Stimulated activated CD4-positive, alpha-beta T cell treated with anti-CD3 and anti-CD28 coated beads, Interleukin-4, amount 100 ng/mL, for 4 hours (primary cell): ENCODE measurements around the gene ADH1C.
"Not testable (repeated sequence)": the region's sequence is repeated elsewhere in the genome, so short reads cannot be mapped to it uniquely, and the experiment has no call there.

Experiments used
- DNase-seq, 2 experiments: peaks; one replicate each; pipeline ENCODE4 v3.0.0-alpha.2; 2020

Gene ADH1C

DNA sequence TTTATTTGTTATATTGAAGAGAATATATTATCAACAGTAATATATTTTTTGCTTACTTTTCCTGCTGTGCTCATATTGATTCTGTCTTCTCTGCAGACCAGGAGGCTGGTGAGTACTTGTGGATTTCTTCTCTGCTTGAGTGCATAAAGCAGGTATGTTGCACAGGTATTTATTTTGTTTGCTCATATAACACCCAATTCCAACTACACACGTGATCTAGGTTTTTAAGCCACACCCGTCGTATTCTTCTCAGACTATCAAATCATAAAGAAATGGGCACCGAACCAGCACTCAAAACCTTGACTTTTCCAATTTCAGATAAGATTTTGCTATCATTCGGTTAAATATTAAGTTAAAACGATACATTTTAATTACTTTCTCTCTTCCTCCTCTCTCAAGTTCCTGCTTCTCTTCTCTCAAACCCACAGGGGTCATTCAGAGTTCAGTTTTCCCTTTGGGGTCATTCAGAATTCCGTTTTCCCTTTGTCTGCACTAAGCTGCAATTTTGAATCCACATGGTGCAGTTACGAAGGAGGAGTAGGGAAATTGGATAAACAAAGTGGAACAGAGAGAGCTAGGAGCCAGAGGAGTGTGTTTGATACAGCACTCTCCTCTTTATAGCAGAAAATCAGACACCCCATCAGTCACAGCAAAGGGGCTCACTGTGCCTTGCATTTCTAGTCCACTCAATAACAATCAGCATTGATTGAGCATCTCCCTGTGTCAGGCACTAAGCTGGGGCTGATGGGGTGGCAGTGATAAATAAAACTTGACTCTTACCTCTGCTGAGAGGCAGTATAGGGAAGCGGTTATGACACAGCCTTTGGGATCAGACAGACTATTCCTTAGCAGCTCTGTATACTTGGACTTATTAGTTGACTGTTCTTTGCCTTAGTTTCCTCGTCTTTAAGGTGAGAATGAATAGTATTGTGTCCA is at the start of gene ADH1C:
ADH1C (minus strand) TSS at position 145 of the 936 bp plus-strand sequence; CDS start at position 74, 71 bp downstream.
- no peak for DNase-seq

DNA sequence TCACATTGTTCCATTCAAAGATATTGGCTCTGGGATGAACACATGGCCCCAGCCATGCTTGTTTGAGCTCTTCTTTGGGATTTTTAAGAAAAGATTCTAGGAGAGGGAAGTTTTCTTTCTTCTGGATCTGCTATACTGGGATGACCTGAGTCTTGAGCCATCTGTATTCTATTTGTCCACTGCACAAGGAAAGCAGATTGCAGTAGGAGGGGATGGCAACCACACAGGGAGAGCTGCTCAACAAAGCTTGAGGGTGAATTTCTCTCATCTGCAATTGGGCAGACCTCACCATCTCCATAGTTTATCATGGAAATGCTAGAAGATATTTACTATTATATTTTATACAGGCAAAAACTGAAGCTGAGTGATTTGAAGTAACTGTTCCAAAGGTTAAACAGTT is 48.3 kb upstream of the ADH1C start:
- no peak for DNase-seq

DNA sequence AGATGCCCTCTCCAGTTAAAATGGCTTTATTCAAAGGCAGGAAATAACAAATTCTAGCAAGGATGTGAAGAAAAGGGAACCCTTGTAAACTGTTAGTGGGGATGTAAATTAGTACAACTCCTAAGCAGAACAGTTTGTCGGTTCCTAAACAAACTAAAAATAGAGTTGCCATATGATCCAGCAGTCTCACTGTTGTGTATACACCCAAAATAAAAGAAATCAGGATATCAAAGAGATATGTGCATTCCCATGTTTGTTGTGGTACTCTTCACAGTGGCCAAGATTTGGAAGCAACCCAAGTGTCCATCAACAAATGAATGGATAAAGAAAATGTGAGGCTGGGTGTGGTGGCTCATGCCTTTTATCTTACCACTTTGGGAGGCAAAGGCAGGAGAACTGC is 46.5 kb upstream of the ADH1C start:
- no peak for DNase-seq

DNA sequence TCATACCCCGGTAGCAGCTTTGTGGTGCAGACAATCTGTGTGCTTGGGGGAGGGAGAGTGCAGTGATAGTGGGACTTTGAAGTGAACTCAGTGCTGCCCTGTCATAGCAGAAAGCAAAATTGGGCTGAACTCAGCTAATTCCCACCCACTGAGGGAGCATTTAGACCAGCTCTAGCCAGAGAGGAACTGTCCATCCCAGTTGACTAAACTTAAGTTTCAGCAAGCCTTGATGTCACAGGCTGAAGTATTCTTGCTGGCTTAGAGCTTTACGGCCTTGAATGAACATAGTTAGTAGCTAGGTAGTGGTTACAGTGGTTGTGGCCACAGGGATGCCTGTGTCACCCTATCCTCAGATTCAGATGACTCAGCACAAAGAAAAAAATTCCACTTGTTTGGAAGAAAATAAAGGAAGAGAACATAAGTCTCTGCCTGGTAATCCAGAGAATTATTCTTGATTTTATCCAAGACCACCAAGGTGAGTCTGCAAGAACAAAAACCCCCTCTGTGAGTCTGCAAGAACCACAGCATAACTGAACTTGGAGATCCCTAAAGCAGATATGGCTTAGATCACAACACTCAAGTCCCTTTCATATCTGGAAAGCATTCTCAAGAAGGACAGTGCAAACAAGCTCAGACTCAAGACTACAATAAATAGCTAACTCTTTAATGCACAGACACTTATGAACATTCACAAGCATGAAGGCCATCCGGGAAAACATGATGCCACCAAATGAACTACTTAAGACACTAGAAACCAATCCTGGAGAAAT is 43.2 kb upstream of the ADH1C start:
- DNase-seq, result no peak

DNA sequence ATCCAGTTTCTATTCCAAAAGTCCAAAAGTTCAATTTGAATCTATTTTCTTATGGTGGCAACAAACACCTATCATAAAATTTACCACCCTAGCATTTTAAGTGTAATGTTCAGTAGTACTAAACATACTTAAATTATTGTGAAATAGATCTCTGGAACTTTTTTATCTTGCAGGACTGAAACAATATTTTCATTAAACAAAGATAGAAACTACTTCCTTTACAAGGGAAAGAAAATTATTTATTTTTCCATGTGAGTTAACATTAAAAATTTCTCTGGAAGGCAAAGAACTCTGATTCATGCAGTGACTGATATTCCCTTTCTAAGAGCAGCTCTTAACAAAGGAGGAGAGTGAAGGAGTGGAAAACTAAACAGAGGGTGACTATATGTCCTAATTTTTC is 42.4 kb upstream of the ADH1C start:
- no peak for DNase-seq

DNA sequence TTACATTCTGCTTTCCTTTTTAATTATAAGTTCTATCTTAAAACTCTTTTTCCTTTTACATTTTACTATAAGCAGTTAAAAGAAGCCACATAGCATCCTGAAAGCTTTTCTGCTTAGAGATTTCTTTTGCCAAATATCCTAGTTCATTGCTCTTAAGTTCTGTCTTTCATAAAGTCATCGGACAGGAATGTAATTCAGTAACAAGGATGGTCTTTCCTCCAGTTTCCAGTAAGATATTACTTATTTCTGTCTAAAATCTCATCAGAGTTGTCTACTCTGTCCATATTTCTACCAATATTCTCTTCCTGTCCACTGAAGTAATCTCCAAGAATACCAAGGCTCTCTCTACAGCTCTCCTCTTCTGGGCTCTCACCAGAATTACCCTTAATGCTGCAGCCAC is 37.5 kb upstream of the ADH1C start:
- DNase-seq, result no peak

DNA sequence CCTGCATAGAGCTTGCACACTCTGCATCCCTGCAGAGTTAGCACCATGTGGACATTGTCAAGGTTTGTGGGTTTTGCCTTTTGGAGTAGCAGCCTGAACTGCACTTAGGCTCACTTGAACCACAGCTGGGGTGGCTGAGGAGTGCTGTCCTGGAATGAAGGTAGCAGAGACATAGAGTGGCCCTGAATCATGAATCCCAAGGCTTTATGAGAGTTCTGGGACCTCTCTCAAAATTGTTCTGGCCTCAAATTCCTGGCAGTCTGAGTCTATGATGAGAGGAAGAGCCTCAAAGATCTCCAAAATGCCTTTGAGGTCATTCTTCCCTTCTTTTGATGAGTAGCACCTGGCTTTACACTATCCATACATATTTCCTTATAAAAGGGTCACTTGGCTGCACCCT is 37.1 kb upstream of the ADH1C start:
- DNase-seq, result no peak

DNA sequence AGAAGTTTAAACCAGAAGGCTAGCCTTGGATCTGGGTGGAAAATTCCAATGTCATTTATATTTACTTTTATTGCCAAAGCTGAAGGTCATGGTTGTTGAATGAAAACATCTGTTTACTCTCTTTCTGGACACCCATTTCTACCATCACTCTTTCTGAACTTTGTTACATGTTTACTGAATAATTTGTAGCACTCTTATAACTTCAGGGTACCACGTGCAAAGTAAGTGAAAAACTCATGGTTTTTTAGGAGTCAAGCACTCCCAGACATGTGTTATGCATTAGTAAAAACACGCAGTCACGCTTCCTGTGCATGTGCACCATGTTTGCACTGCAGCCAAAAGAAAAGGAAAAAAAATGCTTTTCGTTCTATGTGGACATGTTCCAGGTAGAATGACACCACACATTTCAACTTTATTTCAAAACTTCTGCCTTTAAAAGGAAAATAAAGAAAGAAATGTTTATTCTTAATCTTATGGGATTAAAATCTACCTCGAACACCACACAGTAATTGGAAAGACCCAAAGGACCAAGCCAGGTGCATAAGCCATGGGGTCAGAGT is 31.4 kb upstream of the ADH1C start:
- no peak for DNase-seq

DNA sequence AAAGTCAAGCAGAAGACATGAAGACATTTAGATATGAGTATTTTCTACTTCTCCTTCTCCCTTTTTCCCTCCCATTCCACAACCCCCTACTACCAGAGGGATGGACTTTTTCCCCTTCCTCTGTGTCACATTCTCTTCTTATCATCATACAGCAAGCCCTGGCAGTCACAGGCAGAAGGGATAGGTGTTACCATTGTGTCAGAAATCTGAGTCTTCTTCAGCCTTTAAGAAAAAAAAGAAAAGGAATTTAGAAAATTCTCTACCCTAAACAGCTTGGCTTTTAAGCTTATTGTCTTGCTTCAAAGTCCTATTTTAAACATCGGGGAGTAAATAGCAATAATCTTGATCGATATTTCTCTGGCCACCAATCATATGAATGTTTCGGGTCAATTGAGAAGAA is 30.9 kb upstream of the ADH1C start:
- no peak for DNase-seq

DNA sequence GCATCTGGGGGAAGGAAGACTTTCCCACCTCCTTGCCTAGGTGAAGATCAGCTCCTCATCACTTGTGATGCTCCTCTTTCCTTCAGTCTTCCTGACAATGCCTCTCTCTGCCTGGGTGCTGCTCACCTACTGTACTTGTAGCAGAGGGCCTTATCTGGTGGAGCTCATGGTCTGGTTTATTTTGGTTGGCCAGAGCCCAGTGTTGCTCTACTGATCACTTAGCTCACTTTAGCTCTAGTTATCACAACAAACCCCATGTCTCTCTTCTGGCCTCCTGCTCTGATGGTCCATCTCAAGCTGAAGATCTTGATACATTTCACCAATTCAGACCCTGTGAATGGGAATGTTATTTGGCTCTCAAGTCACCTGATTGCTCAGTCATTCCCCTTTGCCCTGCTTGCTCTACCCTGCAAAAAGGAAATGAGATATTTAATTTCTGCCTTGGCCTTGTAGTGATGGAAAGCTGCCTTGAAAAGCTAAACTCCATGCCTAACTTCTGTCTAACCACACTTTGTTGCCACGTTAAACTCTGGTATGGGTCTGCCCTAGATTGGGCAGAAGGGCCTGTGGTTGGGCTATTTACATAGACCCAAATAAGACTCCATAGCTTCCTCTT is 30.3 kb upstream of the ADH1C start:
- no peak for DNase-seq

DNA sequence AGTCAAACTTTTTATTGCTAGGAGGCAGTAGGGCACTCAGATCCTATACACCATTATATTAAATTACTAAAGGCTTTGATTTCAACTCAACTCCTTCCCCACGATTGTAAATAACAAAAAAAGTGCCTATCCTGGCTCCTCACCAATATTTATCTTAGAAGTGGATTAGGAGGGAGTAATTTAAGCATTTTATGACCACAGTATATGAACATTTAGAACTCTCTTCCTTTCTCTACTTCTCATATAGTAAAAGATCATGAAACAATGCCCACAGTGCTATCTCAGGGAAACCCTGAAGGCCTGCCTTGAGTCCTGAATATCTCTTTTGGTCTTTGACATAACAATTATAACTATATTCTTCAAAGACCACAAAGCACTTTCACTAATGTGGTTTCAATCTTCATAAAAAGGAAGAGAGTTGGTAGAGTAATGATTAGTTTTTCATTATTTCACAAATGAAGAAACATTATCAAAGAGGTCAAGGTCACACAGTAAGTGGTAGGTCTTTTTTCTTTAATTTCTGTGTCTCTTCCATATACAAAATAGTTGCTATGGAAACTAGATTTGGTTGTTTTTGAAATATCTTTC is 29.1 kb upstream of the ADH1C start:
- no peak for DNase-seq

DNA sequence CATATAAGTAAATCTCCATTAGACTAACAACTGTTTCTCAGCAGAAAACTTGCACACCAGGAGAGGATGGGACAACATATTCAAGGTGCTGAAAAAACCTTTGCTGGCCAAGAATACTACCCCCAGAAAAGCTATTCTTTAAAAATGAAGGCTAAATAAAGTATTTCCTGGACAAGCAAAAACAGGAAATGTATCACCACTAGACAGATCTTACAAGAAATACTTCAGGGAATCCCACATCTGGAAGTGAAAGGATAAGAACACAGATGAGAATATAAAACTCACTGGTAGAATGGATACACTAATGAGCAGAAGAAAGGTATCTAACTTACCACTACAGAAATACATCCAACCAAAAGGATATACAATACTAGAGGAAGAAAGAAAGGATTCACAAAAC is 27.0 kb upstream of the ADH1C start:
- no peak for DNase-seq

DNA sequence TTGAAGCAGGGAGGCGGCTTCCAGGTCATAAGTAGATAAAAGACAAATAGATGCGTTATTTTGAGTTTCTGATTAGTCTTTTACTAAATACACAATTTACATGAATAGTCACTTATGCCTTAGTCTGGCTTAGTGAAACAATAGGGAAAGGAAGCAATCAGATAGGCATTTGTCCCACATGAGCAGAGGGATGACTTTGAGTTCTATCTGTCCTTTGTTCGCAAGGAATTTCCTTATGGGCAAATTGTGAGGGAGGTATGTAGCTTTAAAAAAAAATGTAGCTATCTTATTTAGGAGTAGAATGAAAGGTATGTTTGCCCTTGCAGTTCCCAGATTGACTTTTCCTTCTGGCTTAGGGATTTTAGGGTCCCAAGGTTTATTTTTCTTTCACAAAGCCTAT is 26.3 kb upstream of the ADH1C start:
- no peak for DNase-seq

DNA sequence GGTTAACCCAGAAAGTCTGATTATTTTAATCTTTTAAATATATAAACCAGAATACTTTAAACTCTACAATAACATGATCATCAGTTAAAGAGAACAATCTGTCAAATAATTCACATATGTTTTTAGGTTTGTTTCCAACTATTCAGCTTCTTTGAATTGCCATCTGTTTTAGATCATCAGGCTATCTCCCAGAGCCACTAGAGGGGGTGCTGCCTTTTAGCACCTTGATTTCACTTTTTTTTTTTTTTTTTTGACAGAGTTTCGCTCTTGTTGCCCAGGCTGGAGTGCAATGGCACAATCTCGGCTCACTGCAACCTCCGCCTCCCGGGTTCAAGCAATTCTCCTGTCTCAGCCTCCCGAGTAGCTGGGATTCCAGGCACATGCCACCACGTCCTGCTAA is 24.8 kb upstream of the ADH1C start:
- DNase-seq, result not testable (repeated sequence)

DNA sequence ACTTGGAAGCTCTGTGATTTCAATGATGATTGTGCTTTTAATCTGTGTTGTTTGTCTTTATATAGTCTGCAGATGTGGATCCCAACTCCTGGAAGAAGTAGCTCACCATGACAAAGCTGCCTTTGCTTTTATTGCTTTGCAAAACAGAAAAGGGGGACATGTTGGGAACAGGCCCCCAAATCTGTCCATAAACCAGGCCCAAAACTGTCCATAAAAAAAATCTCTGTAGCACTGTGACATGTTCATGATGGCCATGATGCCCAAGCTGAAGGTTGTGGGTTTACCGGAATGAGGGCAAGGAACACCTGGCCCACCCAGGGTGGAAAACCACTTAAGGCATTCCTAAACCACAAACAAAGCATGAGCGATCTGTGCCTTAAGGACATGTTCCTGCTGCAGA is 19.9 kb upstream of the ADH1C start:
- not testable (repeated sequence) for DNase-seq

DNA sequence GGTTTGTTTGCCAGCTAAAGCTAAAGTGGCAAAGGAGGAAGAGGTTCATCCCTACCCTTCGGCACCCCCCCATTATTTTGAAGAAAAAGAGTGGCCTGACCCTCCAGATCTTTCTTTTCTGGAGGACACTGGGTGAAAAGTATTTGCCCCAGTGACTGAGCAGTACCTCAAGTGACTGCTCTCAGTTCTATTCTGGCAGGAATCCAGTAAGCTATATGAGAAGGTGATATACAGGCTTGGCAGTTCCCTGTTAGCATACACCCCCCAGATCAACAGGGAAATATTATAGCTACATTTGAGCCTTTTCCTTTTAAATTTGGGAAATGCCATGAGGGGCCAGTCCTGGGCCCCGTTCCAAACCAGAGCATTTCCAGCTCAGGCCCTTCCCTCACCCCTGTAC is 15.3 kb upstream of the ADH1C start:
- DNase-seq, result not testable (repeated sequence)

DNA sequence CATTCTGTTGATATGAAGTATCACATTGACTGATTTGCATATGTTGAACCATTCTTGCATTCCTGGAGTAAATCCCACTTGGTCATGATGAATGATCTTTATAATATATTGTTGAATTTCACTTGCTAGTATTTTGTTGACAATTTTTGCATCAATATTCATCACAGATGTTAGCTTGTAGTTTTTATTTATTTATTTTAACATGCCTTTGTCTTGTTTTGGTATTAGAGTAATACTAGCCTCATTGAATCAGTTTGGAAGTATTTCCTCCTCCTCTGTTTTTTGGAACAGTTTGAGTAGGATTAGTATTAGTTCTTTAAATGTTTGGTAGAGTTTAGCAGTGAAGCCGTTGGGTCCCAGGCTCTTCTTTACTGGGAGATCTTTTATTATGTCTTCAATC is 13.9 kb upstream of the ADH1C start:
- no peak for DNase-seq

DNA sequence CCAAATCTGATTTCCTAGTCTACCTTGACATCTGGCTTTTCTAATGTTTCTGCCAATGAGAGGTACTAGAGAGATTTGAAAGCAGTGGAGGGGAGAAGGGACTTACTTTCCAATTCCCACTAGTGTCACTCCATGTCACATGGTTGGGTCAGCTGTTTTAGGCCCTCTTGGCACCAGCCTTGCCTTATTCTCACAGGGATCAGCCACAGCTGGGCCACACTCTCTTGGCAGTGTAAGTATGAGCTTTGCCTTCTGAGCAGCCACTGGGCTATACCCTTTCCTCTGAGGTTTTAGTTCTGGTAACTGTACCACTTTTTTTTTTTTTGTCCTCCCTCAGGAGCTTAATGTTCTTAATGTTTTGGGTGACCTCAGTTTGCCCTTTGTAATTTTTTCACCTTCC is 10.2 kb upstream of the ADH1C start:
- no peak for DNase-seq

DNA sequence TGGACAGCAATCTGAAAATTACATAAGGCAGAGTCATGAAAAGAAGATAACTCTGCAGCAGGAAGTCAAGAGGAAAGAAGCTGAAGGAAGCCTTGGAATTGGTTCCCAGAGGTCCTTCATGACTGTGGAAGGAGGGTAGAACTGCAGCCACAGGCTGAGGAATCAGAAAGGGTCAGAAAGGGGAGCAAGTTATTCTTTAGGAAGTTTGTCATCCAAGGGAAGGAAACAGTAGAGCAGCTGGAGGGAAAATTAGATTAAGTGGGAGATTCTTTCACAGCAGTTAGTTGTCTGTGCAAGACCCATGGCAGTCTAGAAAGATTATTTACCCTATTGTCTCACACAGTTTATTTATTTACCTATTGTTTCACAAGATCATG is 9.3 kb upstream of the ADH1C start:
- no peak for DNase-seq

DNA sequence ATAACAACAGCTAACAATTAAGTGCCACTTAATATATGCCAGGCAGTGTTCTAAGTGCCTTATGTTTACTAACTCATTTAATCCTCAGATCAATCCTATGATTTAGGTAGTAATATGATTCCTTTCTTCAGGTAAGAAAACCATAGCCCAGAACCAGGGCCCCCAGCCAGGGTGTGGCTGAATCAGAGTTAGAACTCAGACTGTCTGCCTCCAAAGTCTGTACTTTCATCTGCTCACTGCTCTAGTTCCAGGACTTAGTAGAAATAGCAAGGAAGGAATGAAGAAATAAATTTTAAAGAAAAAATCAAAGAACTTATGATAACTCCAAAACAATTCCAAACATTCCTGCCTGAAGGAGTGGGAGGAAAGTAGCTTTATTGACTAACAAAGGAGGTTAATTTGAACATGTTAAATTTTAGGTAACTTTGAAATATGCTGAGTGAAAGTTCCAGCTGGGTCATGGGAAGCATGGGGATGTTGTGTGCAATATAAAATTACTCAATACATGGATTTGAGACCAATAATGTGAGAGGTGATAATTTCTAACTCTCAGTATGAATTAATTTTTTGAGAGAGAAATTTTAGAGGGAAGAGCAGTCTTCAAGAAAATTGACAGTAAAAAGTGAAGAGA is 8.8 kb upstream of the ADH1C start:
- DNase-seq, result no peak

DNA sequence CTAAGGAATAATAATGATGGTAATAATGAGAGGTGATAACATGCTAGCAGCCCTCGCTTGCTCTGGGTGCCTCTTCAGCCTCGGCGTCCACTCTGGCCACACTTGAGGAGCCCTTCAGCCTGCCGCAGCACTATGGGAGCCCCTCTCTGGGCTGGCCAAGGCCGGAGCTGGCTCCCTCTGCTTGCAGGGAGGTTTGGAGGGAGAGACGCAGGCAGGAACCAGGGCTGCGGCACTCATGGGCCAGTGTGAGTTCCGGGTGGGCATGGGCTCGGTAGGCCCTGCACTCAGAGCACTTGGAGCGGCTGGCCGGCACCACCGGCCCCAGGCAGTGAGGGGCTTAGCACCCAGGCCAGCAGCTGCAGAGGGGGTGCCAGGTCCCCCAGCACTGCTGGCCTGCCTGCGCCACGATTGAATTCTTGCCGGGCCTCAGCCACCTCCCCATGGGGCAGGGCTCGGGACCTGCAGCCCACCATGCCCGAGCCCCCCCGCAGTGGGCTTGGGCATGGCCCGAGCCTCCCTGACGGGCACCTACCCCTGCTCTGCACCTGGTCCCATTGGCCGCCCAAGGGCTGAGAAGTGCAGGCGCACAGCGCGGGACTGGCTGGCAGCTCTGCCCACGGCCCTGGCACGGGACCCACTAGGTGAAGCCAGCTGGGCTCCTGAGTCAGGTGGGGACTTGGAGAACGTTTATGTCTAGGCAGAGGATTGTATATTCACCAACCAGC is 7.1 kb upstream of the ADH1C start:
- no peak for DNase-seq

DNA sequence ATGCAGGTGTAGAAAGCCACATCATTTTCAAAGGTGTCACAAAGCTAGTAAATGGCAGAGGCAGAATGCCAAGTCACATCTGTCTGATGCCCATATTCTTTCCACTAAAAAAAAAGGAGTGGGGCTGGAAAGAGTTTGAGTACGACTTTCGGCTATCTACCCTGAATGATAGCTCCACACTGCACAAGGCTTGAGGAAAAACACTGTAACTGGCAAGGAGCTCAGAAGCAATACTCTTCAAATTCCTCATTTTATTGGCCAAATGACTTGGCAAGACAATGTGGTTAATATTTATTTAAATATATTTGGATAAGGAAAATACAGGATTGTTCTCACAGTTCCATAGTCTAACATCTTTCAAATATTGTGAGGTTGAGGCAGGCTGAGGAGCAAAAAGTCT is 5.4 kb upstream of the ADH1C start:
- no peak for DNase-seq
